NCI-H2029 (cell line): ENCODE results near the gene DNAJB13.
A peak's percentile ranks its signal among the peaks of the same experiment; 100 is the strongest.

Experiments
- DNase-seq: peaks from one replicate; lab custom pipeline; 2025; lab: John Stamatoyannopoulos, UW

DNAJB13 gene

GRCh38 chr11:73951797-73952196 lies 971 bp downstream of the DNAJB13 start:
- peak; percentile 94 for DNase-seq

DNA sequence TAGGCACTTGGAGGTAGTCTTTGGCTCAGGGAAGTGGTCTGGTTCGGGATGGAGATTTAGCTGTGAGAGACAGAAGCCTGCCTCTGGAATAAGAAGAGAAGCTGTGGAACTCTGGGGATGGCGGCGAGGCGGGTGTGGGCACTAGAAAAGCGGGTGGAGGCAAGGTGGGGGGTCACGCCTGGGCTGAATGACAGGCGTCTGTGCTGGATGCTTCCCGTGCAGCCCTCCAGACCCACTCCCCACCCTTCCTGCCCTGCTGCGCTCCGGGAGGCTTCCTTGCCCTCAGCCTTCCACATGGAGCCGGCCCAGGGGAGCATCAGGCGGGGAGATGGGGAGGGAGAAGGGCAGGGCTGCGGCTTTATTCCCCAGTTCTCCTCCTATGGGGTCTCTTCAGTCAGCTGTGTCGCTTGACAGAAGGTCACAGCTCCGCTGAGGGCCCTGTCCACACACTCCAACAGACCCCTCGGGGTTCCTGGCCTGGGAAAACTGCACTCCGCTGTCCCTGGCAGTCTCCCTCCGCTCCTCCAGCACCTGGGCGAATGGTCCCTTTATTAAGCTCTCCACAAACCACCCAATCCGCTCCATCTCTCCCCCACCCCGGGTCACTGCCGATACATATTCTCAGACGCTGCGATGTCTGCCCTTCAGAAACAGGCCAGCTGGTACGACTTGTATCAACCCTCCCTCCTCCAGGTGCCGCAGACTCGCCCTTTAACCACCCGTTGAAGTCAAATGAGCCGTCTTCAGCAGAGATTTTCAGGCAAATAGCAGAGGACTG lies 6.2 kb downstream of the DNAJB13 start:
- DNase-seq: no peak

GRCh38 chr11:73957654-73958361 lies 7.0 kb downstream of the DNAJB13 start:
- no peak for DNase-seq

GRCh38 chr11:73958521-73959141 lies 7.8 kb downstream of the DNAJB13 start:
- no peak for DNase-seq

DNA sequence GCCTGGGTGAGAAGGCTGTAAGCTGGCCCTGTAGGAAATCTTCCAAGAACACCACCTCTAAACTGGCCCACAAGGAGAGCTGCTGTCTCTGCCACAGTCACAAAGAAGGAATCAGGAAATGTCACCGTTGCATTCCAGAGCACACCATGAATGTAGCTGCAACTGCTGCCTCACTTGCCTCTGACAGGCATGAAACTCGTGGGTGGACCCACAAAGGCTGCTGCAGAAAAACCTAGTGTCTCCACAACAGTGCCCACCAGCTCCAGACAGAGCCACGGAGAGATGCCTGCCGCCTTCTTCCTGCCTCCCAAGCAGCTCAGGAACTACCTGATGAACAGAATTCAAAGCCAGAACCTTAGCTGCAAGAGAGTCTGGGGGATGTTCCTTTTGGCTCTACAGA lies 10.5 kb downstream of the DNAJB13 start:
- DNase-seq: no peak

- DNase-seq: no peak
These were observed 11.4 kb downstream of the DNAJB13 start for GRCh38 chr11:73962101-73962705.

DNA sequence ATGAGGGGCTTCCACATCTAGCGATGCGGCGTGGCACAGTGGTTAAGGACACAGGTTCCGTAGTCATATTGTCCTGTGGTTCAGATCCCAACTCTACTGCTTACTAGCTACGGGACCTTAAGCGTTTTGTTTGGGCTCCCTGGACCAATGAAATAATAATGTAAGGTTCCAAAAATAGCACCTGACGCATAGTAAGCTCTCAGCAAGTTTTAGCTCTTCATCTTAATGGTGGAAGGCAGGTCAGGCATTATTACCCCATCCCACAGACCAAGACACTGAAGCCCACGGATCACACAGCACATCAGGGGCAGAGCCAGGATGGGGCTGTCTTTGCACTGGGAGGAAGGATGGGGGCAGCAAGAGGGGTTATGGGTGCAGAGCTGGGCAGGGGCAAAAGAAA lies 13.0 kb downstream of the DNAJB13 start:
- DNase-seq: no peak

DNA sequence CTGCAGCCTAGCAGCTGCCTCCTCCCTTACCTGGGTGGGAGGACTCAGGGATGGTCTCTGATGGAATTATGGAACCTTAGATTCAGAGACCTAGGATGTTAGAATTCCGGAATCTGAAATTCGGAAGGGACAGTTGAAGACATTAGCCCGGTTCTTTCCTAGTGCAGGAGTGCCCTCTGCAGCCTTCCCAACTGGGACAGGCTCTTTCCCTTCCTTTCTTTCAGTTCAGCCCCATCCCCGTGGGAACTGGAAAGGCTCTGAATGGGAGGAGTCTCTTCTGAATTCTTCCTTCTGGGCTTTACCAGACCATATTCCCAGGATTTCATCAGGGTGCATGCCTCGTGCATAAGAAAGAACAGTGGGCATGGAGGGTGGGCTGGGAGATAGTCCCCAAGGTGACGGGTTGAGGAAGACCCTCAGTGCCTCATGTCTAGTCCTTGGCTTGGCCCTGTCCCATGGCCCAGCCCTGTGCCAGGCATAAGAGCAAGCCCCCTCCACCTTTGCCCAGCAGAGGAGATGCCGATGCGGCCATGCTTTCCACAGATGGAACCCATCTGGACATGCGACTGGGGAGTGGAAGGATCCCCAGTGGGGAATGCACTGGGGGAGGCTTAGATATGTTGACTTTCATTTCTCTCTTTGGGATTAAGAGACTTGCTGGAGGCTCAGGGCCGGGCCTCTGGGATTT lies 14.4 kb downstream of the DNAJB13 start:
- DNase-seq: no peak

- no peak for DNase-seq
These were observed 14.9 kb downstream of the DNAJB13 start for GRCh38 chr11:73965764-73966121.

GRCh38 chr11:73968356-73968966 lies 17.6 kb downstream of the DNAJB13 start:
- DNase-seq: no peak

DNA sequence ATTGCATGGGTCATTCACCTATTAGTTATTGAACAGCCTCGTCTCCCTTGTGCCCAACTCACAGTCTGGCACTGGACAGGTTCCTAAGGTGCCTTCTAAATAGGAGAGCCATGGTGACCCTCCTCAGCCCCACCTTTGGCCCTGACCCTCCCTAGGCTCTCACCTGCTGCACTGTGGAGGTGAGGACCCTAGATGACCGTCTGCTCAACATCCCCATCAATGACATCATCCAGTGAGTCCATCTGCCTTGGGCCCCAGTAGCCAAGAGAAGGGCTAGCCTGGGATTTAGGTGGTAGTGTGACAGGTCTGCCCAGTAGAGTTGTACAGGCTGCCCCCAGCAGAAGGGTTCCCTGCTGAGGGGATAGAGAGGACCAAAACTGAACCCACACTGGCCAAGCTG lies 18.3 kb downstream of the DNAJB13 start:
- DNase-seq: no peak

DNA sequence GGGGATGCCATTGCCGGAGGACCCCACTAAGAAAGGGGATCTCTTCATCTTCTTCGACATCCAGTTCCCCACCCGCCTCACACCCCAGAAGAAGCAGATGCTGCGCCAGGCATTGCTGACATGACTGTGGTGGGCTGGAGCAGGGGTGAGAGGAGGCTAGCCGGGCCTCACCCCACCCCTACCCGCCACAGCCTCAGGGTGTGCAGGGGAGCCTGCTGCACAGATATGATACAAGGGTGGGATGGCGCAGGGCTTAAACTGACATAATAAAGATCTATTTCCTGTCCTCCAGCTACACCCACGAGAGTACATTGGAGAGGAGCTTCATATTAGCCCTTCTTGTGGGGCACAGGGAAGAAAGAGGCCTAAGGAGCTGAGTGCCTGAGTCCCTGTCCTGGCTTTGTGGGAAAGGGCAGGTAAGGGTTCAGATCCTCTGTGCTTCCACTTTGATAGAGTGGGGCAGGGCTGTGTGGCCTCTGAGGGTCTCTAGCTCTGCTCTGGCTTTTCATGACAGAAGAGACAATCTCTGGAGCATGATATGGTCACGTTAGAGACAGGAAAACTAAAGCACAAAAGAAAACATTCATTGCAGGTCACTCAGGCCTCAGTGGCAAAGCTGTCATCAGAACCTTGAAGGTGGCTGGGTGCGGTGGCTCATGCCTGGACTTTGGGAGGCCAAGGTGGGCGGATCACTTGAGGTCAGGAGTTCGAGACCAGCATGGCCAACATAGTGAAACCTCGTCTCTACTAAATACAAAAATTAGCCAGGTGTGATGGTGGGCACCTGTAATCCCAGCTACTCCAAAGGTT lies 19.4 kb downstream of the DNAJB13 start:
- no peak for DNase-seq

GRCh38 chr11:73971175-73971719 lies 20.4 kb downstream of the DNAJB13 start:
- DNase-seq: no peak

GRCh38 chr11:73972187-73972586 lies 21.4 kb downstream of the DNAJB13 start:
- no peak for DNase-seq

DNA sequence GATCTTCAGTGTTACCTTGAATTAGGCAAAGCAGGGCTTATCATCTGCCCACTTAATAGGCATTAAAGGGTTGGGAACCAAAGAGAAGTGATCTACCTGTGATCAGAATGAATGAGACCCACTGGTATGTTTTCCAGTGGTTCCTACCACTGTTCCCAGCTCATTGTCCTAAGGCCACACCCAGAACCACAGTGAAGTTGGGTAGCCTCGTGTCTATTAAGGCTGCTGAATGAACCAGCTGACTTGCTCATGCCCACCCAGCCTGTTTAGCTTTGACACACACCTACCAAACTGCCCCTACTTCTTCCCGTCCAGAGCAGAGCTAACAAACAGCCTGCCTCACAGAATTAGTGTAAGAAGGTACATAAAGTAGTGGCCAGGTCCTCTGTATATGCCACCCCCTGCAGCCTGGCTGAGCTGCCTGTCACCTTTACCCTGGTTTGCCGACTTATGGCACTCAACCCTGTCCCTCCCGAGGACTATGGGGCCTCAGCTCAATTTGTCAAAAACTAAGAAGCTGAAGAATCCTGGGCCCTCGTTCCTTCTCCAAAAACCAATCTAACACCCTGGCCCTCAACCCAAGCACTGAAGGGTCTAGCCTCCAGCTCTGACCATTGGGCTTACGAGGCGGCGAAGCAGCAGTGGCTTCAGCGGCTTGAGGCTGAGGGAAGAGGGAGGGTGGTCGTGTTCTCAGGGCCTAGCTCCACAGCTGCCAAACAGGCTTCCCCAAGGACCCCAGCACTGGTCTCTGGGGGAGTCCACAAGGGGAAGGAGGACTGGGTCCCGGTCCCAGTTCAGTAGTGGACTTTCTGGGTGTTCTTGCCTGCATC lies 22.0 kb downstream of the DNAJB13 start:
- no peak for DNase-seq

- no peak for DNase-seq
These were observed 24.0 kb downstream of the DNAJB13 start for GRCh38 chr11:73974604-73975478.

DNA sequence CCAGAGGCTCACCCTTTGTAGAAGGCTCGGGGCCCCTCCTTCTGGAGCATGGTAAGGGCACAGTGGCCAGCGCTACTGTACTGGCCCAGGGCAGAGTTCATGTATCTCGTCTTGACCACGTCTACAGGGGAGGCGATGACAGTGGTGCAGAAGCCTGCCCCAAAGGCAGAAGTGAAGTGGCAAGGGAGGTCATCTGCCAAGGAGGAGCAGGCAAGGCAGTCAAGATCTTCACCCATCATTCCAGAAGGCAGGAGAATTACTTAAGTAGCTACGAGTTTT lies 24.6 kb downstream of the DNAJB13 start:
- no peak for DNase-seq

- DNase-seq: no peak
These were observed 25.8 kb downstream of the DNAJB13 start for GRCh38 chr11:73976451-73977151.
